Osteocyte (in vitro differentiated cells): ENCODE measurements around the gene VWA5B1. TPM values are rescaled to one million over a fixed set of nuclear protein-coding genes. Genes with fewer than 3 reads are reported as not detected.

ENCODE experiments used
- DNase-seq: peaks from one replicate; pipeline ENCODE4 v3.0.0; 2021; ENCODE audit warnings: mixed read lengths; ENCODE audit not compliant: unreplicated experiment; ENCODE audit errors: extremely low spot score
- H3K27ac Mint-ChIP-seq: one replicate; pipeline ENCODE4 v1.8.0; 2021; ENCODE audit warnings: mild to moderate bottlenecking, mixed read lengths; ENCODE audit not compliant: unreplicated experiment
- H3K27me3 Mint-ChIP-seq: one replicate; pipeline ENCODE4 v1.8.0; 2021; ENCODE audit warnings: mixed read lengths; ENCODE audit not compliant: unreplicated experiment
- H3K36me3 Mint-ChIP-seq: one replicate; pipeline ENCODE4 v1.8.0; 2021; ENCODE audit warnings: mixed read lengths; ENCODE audit not compliant: unreplicated experiment
- H3K4me1 Mint-ChIP-seq: one replicate; pipeline ENCODE4 v1.8.0; 2021; ENCODE audit warnings: mixed read lengths; ENCODE audit not compliant: unreplicated experiment
- H3K4me3 Mint-ChIP-seq: one replicate; pipeline ENCODE4 v1.8.0; 2021; ENCODE audit warnings: mild to moderate bottlenecking, moderate library complexity, mixed read lengths; ENCODE audit not compliant: unreplicated experiment
- H3K9me3 Mint-ChIP-seq: one replicate; pipeline ENCODE4 v1.8.0; 2021; ENCODE audit warnings: mixed read lengths; ENCODE audit not compliant: unreplicated experiment
- CTCF ChIP-seq: fragments of 200-600 bp; sonication (generic); IDR thresholded peaks from 2 replicates; pipeline ENCODE4 v1.5.0; 2021; ENCODE audit warnings: antibody characterized with exemption, mild to moderate bottlenecking, moderate library complexity
- long read RNA-seq: library from polyadenylated mRNA; unstranded; transcript quantifications from one replicate; pipeline ENCODE4 v2.0.0, GENCODE V29; 2021
- total RNA-seq: library from RNA; stranded (reverse); gene quantifications from 2 replicates; pipeline ENCODE4 v1.2.1, GENCODE V29; 2021

The VWA5B1 gene, protein sequence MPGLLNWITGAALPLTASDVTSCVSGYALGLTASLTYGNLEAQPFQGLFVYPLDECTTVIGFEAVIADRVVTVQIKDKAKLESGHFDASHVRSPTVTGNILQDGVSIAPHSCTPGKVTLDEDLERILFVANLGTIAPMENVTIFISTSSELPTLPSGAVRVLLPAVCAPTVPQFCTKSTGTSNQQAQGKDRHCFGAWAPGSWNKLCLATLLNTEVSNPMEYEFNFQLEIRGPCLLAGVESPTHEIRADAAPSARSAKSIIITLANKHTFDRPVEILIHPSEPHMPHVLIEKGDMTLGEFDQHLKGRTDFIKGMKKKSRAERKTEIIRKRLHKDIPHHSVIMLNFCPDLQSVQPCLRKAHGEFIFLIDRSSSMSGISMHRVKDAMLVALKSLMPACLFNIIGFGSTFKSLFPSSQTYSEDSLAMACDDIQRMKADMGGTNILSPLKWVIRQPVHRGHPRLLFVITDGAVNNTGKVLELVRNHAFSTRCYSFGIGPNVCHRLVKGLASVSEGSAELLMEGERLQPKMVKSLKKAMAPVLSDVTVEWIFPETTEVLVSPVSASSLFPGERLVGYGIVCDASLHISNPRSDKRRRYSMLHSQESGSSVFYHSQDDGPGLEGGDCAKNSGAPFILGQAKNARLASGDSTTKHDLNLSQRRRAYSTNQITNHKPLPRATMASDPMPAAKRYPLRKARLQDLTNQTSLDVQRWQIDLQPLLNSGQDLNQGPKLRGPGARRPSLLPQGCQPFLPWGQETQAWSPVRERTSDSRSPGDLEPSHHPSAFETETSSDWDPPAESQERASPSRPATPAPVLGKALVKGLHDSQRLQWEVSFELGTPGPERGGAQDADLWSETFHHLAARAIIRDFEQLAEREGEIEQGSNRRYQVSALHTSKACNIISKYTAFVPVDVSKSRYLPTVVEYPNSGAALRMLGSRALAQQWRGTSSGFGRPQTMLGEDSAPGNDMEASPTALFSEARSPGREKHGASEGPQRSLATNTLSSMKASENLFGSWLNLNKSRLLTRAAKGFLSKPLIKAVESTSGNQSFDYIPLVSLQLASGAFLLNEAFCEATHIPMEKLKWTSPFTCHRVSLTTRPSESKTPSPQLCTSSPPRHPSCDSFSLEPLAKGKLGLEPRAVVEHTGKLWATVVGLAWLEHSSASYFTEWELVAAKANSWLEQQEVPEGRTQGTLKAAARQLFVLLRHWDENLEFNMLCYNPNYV
- total RNA-seq = not detected in 2 replicates
- long read RNA-seq = 0 reads

DNA sequence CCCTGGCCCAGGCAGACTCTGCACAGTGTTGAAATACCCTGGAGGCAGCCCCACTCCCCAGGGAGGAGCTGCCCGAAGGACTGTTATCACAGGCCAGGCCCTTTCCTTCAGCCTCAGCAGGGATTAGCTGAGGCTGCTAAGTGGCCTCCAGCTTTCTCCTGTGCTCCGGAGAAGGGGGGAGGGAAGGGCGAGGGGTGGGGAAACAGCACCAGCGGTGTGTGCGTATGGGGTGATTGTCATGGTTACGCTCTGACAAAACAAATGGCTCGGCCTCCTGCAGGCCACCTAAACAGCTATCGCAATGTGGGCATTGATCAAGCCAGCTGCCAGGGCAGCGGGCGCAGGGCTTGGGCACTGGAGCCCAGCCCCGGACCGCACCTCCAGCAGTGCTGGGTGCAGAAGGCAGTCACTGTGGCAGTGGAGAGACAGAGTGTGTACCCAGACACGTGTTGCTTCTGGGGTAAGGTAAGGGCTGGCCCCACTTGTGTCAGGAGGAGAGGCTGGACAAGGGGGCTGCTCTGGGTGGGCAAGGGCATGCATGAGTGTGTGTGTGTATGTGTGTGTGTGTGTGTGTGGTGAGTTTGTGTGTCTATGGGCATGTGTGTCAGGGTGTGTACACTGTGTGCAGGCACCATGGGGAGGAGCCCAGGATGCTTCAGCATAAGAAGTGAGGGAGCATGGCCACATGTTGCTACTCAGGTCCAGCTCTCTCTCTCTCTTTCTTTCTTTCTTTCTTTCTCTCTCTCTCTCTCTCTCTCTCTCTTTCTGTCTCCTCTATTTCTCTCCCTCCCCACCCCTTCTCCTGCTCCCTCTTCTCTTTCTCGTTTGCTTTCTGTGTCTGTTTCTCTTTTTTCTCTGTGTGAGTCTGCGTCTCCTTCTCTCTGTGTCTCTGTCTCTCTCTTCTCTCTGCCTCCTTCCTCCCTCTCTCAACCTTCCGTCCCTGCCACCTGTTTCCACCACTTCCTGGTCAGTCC is at the start of gene VWA5B1:
TSS of gene VWA5B1 (plus strand) at position 252 of the 974 bp plus-strand sequence. CDS start 19,727 bp downstream, outside the sequence.
- peaks cover 37% of the 10 kb centered on the region for H3K27me3 Mint-ChIP-seq
- no peak within 1 kb of the TSS for H3K4me3 Mint-ChIP-seq
- no peaks in the 10 kb centered on the region for H3K36me3 Mint-ChIP-seq
- no peak for DNase-seq
- no peak for TF ChIP-seq CTCF
- H3K4me1 Mint-ChIP-seq = no peaks in the 10 kb centered on the region
- H3K27ac Mint-ChIP-seq = no peak within 1 kb of the TSS
- H3K9me3 Mint-ChIP-seq = no peaks in the 10 kb centered on the region

- H3K4me3 Mint-ChIP-seq = no peak overlapping the region
- no peak overlapping the region for H3K27ac Mint-ChIP-seq
- H3K4me1 Mint-ChIP-seq = no peaks in the 10 kb centered on the region
- no peaks in the 10 kb centered on the region for H3K9me3 Mint-ChIP-seq
- no peak for DNase-seq
- H3K36me3 Mint-ChIP-seq = no peaks in the 10 kb centered on the region
- TF ChIP-seq CTCF = no peak
- peaks cover 19% of the 10 kb centered on the region for H3K27me3 Mint-ChIP-seq
Observed at GRCh38 chr1:20242890-20243479, 47.7 kb upstream of the VWA5B1 start.

GRCh38 chr1:20248971-20249612 is 41.6 kb upstream of the VWA5B1 start:
- Mint-ChIP-seq H3K4me1 (no peaks in the 10 kb centered on the region), H3K36me3 (no peaks in the 10 kb centered on the region), H3K4me3 (no peak overlapping the region), H3K27me3 (peaks cover 23% of the 10 kb centered on the region), H3K27ac (no peak overlapping the region), H3K9me3 (no peaks in the 10 kb centered on the region)
- no peak for TF ChIP-seq CTCF
- DNase-seq = no peak

- H3K4me3 Mint-ChIP-seq = no peak overlapping the region
- H3K27me3 Mint-ChIP-seq = peaks cover 19% of the 10 kb centered on the region
- no peak for DNase-seq
- TF ChIP-seq CTCF = no peak
- no peaks in the 10 kb centered on the region for H3K9me3 Mint-ChIP-seq
- no peaks in the 10 kb centered on the region for H3K36me3 Mint-ChIP-seq
- H3K27ac Mint-ChIP-seq = no peak overlapping the region
- no peaks in the 10 kb centered on the region for H3K4me1 Mint-ChIP-seq
Observed at GRCh38 chr1:20250340-20250989, 40.2 kb upstream of the VWA5B1 start.
